T-helper 1 cell treated with Interleukin-12 subunit alpha and Interleukin-12 subunit beta and Interleukin-4 antibody, amounts not matched to agents 30 μg/mL and 1 μg/mL, for 36 hours (primary cell): ENCODE measurements around the gene GPBP1.

ENCODE experiments used
- H3K27ac Mint-ChIP-seq: one replicate; pipeline ENCODE4 v1.8.0; 2021; ENCODE audit warnings: mild to moderate bottlenecking, mixed read lengths
- H3K27me3 Mint-ChIP-seq: one replicate; pipeline ENCODE4 v1.8.0; 2021; ENCODE audit warnings: low read depth, mixed read lengths
- H3K36me3 Mint-ChIP-seq: one replicate; pipeline ENCODE4 v1.8.0; 2021; ENCODE audit warnings: low read depth, mixed read lengths
- H3K4me1 Mint-ChIP-seq: one replicate; pipeline ENCODE4 v1.8.0; 2021; ENCODE audit warnings: low read depth, mixed read lengths
- H3K4me3 Mint-ChIP-seq: one replicate; pipeline ENCODE4 v1.8.0; 2021; ENCODE audit warnings: mild to moderate bottlenecking, moderate library complexity, mixed read lengths
- H3K9me3 Mint-ChIP-seq: one replicate; pipeline ENCODE4 v1.8.0; 2021; ENCODE audit warnings: mixed read lengths

The GPBP1 gene

DNA sequence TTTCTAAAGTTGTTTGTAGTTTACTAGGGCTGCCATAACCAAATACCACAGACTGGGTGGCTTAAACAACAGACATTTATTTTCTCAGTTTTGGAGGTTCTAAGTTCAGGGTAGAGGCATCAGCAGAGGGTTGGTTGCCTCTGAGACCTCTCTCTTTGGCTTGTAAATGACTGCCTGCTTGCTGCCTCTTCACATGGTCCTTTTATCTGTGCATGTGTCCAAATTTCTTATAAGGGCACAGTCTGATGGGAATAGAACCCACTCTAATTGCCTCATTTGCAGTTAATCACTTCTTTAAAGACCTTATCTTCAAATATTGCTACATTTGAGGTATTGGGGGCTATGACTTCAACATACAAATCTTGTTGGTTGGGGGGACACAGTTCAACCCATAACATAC lies 36.8 kb downstream of the GPBP1 start:
- Mint-ChIP-seq H3K4me1 (peaks cover 44% of the 10 kb centered on the region), H3K36me3 (peaks cover 35% of the 10 kb centered on the region), H3K9me3 (no peaks in the 10 kb centered on the region), H3K27me3 (no peaks in the 10 kb centered on the region), H3K4me3 (no peak overlapping the region), H3K27ac (no peak overlapping the region)

DNA sequence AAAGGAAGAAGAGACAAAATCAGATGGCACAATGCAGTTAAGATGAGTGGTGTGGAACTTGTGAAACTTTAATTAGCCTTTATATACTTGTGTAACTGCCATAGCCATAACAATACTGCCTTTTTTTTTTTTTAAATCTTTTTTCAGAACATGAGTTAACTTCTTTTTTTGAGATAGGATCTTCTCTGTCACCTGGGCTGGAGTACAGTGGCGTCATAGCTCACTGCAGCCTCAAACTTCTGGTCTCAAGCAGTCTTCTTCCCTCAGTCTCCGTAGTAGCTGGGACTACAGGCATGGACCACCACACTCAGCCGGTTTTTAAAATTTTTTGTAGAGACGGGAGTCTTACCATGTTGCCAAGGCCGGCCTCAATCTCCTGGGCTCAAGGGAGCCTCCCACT lies 37.2 kb downstream of the GPBP1 start:
- Mint-ChIP-seq H3K27me3 (no peaks in the 10 kb centered on the region), H3K27ac (no peak overlapping the region), H3K4me3 (no peak overlapping the region), H3K9me3 (no peaks in the 10 kb centered on the region), H3K36me3 (peaks cover 40% of the 10 kb centered on the region), H3K4me1 (peaks cover 47% of the 10 kb centered on the region)

DNA sequence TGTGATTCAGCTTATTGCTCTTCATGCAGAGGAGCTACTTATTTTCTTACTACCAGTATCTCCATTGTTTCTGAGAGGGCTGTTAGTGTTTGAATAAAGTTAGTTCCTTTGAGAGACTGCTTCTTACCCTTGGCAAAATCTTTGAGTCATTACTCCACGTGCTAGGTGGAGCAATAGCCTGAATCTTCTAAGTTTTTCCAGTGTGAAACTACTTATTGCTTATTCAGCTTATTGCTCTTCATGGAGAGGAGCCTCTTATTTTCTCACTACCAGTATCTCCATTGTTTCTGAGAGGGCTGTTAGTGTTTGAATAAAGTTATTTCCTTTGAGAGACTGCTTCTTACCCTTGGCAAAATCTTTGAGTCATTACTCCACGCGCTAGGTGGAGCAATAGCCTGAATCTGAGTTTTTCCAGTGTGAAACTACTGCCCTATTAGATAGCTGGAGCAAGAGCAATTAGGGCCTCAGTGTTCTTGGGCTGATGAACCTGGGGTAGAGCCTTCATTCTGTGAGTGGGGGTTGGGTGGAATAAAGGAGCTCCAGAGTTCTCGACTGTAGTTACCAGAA lies 41.9 kb downstream of the GPBP1 start:
- H3K36me3 Mint-ChIP-seq, result peaks cover 28% of the 10 kb centered on the region
- H3K27ac Mint-ChIP-seq, result no peak overlapping the region
- H3K9me3 Mint-ChIP-seq, result no peaks in the 10 kb centered on the region
- H3K27me3 Mint-ChIP-seq, result no peaks in the 10 kb centered on the region
- H3K4me1 Mint-ChIP-seq, result peaks cover 34% of the 10 kb centered on the region
- no peak overlapping the region for H3K4me3 Mint-ChIP-seq

DNA sequence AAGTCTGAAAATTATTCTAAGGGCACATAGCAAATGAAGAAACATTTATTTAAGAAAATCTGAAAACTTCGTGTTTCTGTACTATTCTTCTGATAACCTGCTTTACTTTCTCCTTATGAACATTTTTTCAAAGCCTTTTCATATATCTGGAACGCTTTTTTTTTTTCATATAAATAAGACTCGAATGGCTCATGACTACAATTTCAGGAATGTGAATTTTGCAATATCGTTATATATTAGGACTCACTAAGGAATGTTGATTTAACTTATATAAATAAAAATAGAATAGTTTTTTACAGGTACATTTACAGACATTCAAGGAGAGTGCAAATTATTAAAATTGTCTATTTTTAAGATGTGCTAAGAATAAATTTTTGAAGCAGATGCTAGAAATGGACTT lies 42.9 kb downstream of the GPBP1 start:
- Mint-ChIP-seq H3K9me3 (no peaks in the 10 kb centered on the region), H3K36me3 (peaks cover 26% of the 10 kb centered on the region), H3K27ac (no peak overlapping the region), H3K4me1 (peaks cover 34% of the 10 kb centered on the region), H3K27me3 (no peaks in the 10 kb centered on the region), H3K4me3 (no peak overlapping the region)

DNA sequence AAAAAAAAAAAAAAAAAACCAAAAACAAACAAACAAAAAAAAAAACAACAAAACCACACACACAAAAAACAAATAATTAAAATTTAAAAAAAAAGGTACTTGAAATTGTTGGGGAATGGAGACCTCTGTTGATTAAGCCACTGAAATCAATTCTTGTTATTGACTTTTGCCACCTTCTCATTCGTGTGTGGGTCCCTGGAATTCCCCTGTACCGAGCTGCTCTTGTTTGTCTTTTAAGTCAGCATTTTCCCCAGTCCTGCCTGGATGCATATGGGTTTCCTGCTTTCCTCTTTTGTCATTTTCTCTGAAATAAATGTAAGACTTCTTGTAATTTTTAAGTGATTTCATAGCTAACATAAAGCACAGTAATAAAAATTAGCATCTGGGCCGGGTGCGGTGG lies 45.5 kb downstream of the GPBP1 start:
- Mint-ChIP-seq H3K4me1 (peaks cover 36% of the 10 kb centered on the region), H3K27ac (peak overlapping the region; percentile 62), H3K27me3 (no peaks in the 10 kb centered on the region), H3K9me3 (no peaks in the 10 kb centered on the region), H3K36me3 (peaks cover 18% of the 10 kb centered on the region), H3K4me3 (no peak overlapping the region)

DNA sequence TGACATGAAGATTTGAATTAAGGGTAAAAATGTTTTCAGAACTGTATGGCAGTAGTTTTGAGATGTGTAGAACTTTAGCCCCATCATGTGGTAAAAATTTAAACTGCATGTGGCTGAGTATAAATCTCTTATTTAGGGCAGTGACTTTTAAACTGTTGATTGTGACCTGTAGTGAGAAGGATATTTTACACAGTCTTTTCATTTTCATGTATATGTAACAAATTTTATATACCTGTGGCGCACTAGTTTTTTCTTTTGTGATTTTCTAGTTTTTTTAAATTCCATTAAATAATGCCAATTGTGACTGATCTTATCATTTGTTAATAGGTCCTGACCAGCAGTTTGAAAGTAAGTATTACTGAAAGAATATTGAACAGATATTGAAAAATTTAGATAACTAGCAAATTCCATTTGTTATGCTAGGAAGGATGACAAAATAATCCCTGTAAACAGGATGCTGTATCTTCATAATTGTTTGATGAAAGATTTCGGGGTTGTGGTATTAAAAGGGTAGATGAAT lies 47.2 kb downstream of the GPBP1 start:
- H3K36me3 Mint-ChIP-seq, result peaks cover 10% of the 10 kb centered on the region
- H3K4me3 Mint-ChIP-seq, result no peak overlapping the region
- peaks cover 26% of the 10 kb centered on the region for H3K4me1 Mint-ChIP-seq
- no peaks in the 10 kb centered on the region for H3K9me3 Mint-ChIP-seq
- H3K27me3 Mint-ChIP-seq, result no peaks in the 10 kb centered on the region
- H3K27ac Mint-ChIP-seq, result peak overlapping the region; percentile 4

DNA sequence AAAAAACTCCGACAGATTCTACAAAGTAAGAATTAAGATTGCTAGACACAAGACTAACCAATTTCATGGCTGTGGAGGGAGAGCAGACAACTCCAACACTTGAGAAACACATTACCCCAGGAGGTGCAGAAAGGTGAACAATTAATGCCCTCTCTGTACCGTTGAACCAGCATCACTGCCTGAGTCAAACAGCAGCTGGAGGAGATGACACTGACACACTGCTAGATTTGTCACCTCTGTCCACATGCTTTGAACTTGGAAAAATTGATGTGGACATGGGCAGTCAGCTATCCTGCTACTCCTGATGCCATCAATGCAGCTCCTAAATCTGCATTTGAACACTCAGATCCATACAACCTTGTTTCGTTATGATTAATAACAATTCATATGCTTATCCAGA lies 51.7 kb downstream of the GPBP1 start:
- Mint-ChIP-seq H3K27me3 (no peaks in the 10 kb centered on the region), H3K4me1 (peaks cover 16% of the 10 kb centered on the region), H3K36me3 (peaks cover 24% of the 10 kb centered on the region), H3K27ac (no peak overlapping the region), H3K9me3 (no peaks in the 10 kb centered on the region), H3K4me3 (no peak overlapping the region)

DNA sequence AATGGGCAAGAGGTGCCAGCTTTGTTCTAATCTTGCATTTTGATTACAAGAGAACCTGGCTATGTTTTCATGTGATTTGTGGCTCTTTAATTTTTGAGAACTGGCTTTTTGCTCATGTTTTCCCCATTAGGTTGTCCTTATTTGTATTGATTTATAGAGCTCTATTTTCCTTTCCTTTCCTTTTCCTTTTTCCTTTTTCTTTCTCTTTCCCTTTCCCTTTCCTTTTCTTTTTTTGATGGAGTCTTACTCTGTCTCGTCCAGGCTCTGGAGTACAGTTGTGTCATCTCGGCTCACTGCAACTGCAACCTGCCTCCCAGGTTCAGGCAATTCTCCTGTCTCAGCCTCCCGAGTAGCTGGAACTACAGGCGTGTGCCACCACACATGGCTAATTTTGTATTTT lies 55.5 kb downstream of the GPBP1 start:
- no peak overlapping the region for H3K27ac Mint-ChIP-seq
- H3K4me1 Mint-ChIP-seq, result peaks cover 18% of the 10 kb centered on the region
- no peaks in the 10 kb centered on the region for H3K9me3 Mint-ChIP-seq
- H3K4me3 Mint-ChIP-seq, result no peak overlapping the region
- no peaks in the 10 kb centered on the region for H3K27me3 Mint-ChIP-seq
- H3K36me3 Mint-ChIP-seq, result peaks cover 51% of the 10 kb centered on the region

DNA sequence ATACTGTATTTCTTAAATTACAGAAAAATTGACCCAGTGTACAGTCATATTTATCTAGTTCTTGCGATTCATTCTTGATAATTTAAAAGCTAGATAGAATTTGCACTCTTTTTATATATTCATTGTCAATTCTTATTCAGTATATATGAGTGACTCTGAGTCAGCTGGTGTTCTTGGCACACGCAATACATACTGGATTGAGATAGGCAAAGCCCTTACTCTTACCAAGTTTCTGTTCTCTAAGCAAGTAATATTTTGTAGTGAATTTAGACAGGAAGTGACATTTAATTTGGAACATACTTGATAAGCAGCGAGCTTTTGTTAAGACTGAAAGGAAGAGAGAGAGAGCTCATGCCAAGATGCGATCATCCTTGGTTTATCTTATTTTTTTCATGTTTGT lies 57.7 kb downstream of the GPBP1 start:
- Mint-ChIP-seq H3K4me3 (no peak overlapping the region), H3K27me3 (no peaks in the 10 kb centered on the region), H3K27ac (peak overlapping the region; percentile 8), H3K4me1 (peaks cover 23% of the 10 kb centered on the region), H3K36me3 (peaks cover 51% of the 10 kb centered on the region), H3K9me3 (no peaks in the 10 kb centered on the region)

DNA sequence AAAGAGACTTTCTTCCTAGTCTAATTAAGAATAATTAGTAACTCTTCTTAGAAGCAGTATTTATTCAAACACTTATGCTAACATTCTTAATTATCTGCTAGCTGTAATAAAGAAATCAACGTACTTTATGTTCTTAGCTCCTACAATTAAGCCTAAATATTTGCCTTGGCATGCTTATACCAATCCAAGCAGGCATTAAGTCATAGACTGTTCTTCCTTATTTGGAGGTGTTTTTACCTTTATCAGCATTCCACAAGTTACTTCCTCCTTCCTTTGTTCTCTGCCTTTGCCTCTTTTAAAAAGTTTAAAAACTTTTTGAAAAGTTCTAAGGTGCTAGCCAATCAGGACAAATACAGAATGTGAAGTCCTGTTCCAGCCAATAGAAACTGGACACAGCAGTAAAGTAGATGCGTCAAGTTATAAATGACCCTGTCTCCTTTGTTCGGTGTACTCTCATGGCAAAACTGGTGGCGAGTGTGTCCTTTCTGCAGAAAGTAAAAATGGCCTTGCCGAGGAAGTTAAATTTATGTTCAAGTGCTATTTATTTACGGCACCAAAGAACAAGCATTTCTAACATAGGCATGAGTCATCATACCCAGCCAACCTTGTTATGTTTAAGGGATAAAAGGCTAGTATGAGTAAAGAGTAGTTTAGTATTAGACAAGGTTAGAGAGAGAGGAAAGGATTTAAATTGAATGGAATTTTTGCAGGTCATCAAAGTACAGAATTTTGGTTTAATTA lies 58.6 kb downstream of the GPBP1 start:
- no peaks in the 10 kb centered on the region for H3K27me3 Mint-ChIP-seq
- H3K36me3 Mint-ChIP-seq, result peaks cover 55% of the 10 kb centered on the region
- H3K27ac Mint-ChIP-seq, result no peak overlapping the region
- H3K4me1 Mint-ChIP-seq, result peaks cover 28% of the 10 kb centered on the region
- no peaks in the 10 kb centered on the region for H3K9me3 Mint-ChIP-seq
- no peak overlapping the region for H3K4me3 Mint-ChIP-seq

DNA sequence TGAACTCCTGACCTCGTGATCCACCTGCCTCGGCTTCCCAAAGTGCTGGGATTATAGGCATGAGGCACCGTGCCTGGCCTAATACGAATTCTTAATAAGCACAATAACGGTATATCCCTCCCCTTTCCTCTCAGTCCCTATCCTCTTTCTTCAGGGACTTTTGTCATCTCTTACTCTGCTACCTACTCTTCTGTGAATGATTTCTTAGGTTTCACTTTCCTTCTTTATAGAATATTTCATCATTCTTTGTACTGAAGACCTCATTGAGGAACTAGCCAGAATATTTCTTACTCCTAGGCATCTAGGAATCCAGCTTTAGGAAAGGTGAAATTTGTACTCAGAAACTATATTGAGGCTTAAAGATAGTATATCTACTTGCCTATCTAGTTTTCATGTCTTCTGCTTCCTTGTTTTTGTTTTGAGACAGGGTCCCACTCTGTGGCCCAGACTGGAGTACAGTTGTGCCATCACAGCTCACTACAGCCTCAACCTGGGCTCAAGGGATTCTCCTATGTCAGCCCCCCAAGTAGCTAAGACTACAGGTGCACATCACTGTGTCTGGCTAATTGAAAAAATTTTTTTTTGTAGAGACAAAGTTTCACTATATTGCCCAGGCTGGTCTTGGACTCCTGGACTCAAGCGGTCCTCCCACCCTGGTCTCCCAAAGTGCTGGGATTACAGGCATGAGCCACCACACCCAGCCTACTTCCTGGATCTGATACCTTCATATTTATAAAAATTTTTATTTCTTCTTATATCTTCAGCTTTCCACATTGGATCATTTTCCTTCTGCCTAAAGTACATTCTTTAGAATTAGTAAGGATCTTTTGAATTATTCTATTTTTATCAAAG lies 69.7 kb downstream of the GPBP1 start:
- peaks cover 24% of the 10 kb centered on the region for H3K4me1 Mint-ChIP-seq
- no peaks in the 10 kb centered on the region for H3K9me3 Mint-ChIP-seq
- H3K36me3 Mint-ChIP-seq, result peaks cover 32% of the 10 kb centered on the region

DNA sequence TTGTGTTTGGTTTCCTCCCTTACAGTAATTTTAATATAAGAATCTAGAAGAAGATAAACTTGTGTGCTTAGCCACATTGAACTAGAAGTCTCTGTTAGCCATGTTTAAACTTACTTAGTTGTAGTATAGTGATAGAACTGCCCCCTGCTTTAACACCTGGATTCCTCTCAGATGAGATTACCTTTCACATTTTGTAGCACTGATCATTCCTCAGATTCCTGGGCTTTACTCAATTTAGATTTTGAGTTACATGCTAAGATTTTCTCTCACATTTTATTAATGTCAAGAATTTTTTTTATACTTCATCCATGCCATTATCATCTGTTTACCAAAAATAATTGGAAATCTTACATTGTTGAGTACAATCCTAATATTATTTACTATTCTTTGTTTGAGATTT lies 70.5 kb downstream of the GPBP1 start:
- Mint-ChIP-seq H3K27ac (no peak overlapping the region), H3K27me3 (no peaks in the 10 kb centered on the region), H3K4me3 (no peak overlapping the region), H3K9me3 (no peaks in the 10 kb centered on the region), H3K36me3 (peaks cover 33% of the 10 kb centered on the region), H3K4me1 (peaks cover 24% of the 10 kb centered on the region)

More for the DNA sequence above, 69.7 kb downstream of the GPBP1 start:
- no peak overlapping the region for H3K4me3 Mint-ChIP-seq
- no peaks in the 10 kb centered on the region for H3K27me3 Mint-ChIP-seq
- H3K27ac Mint-ChIP-seq, result peak overlapping the region; percentile 39

DNA sequence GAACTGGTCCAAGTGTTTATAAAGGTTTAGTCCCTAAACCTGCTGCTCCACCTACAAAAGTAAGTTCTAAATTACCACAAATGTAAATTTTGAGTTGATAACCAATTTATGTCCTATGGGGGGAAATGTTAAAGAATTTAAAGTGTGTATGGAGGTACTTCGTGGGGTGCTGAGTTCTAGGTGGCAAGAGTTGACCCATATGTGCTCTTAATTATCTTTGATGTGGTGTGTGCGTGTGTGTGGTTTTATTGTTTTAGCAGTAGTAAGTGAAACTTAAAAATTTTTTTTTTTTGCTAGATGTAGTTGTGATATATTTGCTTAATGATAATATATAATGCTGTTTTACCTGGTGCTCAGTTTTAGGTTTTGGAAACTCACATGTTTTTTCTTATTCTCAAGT lies 72.6 kb downstream of the GPBP1 start:
- Mint-ChIP-seq H3K4me3 (no peak overlapping the region), H3K27me3 (no peaks in the 10 kb centered on the region), H3K27ac (peak overlapping the region; percentile 38), H3K9me3 (no peaks in the 10 kb centered on the region), H3K4me1 (peaks cover 20% of the 10 kb centered on the region), H3K36me3 (peaks cover 35% of the 10 kb centered on the region)

DNA sequence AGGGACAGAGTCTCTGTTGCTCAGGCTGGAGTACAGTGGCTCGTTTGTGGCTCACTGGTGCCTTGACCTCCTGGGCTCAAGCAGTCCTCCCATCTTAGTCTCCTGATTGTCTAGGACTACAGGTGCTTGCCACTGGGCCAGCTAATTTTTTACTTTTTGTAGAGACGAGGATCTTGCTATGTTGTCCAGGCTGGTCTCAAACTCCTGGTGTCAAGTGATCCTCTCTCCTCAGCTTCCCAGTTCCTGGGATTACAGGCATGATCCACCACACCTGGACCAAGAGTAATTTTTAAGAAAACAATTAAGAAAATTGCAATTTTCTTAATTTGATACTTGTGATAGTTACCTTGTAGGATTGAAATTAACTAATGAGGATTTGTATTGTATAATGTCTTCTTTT lies 73.9 kb downstream of the GPBP1 start:
- Mint-ChIP-seq H3K27me3 (no peaks in the 10 kb centered on the region), H3K4me3 (no peak overlapping the region), H3K4me1 (peaks cover 16% of the 10 kb centered on the region), H3K27ac (no peak overlapping the region), H3K9me3 (no peaks in the 10 kb centered on the region), H3K36me3 (peaks cover 41% of the 10 kb centered on the region)
